Limb (tissue), 2 donors: Measurements from ENCODE around the gene ULK4.
"Not testable (repeated sequence)": the region's sequence is repeated elsewhere in the genome, so short reads cannot be mapped to it uniquely, and the experiment has no call there.

Experiments used
- DNase-seq, 2 donors: peaks; one replicate each; pipeline ENCODE4 v3.0.0-alpha.2; 2016; ENCODE audit errors: extremely low spot score in 2 of 2

Gene ULK4

DNA sequence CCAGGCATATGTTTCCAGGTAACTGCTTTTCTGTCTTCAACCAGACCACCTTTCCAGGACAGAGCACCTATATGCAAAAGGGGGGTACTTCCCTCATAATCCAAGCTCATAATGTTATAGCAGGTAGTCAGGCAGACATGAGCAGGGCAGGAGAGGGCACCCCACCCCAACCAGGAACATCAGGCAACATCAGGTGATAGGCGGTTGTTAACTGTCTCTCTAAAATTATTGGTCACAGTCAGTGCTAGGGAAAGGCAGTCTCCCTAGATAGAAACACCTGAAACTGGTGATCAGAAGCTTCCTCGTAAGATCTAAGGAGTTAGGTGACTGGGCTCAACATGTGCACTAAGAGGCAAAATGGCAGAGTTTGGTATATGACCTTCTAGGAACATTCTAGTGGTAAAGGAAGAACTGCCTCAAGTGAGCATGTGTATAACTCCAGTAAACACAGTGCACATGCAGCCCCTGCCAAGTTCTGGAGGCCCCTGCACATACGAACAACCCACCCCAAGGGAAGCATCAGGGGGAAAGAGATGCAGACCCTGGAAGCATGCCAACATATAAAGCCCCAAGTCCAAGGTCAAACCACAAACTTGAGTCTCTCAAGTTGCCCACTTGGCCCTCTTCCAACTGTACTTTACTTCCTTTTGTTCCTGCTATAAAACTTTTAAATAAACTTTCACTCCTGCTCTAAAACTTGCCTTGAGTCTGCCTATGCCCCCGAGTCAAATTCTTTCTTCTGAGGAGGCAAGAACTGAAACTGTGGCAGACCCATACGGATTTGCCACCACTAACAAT is 270.9 kb downstream of the ULK4 start:
- peak; percentile 23 to 31 for DNase-seq

DNA sequence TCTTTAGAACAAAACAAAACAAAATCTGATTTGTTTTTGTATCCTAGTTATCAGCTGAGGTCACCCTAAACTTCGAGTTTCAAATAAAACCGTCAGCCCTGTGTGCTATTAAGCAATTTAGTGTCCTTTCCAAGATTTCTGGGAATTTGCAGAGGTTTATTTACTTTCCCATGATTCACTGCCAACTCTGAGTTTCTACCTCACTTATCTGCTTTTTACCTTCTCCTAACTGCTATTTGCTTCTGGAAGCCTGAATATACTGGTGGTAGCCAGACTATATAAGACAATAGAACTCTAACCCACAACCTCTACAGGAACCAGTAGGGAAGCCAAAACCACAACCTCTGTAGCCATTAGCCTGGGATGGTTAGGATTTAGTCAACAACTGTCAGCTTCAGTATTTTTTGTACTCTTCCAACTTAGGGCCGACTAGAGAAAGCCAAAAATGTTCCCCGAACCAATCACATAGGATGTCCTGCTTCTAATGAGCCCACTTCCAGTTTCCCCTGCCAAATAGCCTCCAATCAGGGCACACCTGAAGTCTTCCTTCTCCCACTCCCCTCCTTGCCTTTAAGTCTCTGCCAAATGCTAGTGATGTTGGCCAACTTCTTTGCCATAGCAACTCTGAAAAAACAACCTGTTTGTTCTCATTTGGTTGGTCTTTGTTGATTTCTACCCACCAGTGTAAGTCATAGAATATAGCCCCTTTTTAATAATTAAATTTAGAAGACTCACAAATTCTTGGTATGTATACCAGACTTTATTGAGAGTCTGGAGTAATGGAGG is 273.1 kb downstream of the ULK4 start:
- no peak for DNase-seq

DNA sequence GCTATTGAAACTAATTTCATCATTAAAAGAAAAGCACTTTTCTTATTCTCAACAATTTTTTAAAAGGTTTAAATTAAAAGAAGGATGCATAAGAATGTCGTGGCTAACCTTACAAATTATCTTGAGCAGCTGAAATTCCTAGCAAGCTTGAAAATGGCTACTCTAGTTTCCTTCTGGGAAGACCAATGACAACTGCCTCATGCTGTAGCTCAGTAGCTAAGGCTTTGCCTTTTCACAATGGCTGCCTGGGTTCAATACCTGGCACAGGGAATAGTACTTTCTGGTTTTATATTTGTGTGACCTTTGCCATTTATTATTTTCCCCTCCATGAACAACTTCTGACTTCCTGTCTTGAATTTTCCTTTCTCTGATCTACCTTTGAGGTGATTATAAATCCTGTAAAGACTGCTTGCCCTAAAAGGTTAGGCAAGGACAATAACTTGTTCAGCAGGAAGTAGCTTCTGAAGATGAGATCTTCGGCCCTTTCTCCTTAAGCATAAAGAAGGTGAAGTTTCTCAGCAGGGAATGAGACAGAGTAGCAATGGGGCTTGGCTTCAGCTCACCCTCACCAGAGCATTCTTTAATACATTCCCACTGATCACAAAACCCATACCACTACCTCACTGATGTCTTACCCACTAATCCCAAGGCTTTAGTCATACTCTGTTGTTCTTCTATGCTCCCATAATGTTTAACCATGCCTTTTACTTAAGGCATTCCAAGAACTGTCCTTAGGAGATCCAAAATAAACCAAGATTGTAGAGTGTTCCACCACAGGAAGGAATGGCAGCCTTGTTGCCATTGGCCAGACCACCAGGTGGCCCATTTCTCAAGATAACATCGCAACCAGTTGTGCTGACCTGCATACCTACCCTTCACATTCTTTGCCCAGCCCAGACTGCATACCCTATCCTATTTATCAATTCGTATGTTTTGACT is 276.8 kb downstream of the ULK4 start:
- no peak for DNase-seq

DNA sequence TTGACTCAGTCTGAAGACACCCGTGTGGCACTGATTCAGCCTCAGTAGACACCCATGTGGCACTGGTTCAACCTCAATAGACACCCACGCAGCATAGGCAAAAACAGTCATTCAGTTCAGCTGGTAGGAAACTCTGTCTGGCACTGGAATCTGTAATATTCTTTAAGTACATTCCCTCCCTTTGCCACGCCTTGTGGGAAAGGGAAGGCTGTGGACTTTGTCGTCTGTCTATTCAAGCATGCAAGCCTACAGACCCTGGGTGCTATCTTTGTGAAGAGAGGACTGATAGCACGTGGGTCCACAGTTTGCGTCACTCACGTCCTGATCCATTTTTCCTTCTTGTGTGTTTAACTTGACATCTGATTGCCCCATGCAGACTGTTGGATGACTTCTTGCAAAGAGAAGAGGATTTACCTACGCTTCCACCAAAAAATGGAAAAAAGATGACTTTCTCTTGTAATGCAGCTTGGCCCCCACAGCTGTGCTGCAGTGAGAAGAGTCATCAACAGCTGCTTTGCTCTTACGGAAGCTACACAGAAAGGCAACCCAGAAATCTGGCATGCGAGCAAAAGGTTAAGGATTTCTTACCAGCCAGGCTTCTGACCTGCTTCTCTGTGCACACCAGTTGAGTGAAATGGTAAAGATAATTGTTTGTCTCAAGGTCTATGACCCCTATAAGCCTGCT is 278.1 kb downstream of the ULK4 start:
- DNase-seq, result no peak

DNA sequence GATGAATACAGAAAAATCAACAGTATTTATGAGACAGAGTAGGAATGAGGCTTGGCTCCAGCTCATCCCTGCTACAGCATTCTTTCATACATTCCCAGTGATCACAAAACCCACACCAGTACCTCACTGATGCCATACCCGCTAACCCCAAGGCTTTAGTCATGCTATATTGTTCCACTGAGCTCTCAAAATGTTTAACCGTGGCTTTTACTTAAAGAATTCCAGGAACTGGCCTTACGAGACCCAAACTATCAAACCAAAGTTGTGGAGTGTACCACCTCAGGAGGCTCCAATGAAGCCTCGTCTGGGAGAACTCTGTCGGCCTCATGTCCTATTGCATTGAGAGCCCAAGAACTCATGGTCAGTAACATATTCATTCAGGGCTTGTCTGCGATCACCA is 278.9 kb downstream of the ULK4 start:
- DNase-seq, result no peak

DNA sequence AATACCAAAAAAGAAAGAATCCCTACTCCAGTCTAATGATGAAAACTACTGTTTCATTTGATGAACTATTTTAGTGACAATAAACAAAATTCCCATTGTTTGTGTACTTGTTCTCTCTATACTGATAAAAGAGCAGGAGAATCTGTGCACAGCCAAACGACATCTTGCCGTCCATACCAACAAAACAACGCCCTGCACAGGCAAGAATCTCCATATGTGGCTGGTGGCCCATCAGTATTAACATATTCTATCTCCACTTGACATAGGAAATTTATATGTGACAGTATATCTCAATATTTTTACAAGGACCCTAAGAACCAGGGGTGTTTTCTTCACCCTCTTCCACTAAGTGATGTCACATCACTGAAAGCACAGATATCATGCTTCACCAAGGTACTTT is 279.5 kb downstream of the ULK4 start:
- DNase-seq, result no peak

DNA sequence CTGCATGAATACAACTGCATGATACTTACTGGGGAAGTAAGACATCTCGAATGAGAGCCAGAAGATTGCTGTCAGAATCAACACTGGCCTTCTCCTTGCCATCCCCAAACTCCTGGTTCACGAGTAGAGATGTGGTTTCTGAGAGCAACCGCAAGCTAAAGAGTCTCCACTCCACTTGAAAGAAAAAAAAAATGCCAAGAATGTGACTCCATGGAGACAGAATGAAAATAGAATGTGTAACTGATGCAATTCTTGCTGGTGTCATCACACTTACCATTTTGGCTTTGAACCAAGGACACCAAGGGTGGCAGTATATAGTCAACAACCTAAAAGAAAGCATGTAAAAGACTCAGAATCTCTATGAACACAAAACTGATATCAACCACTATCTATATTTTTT is 280.4 kb downstream of the ULK4 start:
- no peak for DNase-seq

DNA sequence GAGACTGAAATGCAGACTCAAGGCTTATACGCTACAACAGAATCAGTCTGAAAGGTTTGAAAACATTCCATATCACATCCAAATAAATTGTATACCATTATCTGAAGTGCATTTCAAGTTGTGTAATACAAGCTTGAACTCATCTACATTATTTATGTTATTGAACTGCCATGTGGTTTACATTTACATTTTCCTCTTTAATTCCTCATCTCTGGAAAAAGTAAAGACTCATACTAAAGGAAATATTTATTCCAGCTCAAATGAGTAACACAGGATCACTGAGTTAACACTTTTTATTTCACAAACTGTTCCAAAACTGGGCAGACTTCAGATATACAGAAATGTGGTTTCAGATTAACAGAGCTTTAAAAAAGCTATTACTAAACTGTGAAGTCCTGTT is 282.5 kb downstream of the ULK4 start:
- DNase-seq, result no peak

DNA sequence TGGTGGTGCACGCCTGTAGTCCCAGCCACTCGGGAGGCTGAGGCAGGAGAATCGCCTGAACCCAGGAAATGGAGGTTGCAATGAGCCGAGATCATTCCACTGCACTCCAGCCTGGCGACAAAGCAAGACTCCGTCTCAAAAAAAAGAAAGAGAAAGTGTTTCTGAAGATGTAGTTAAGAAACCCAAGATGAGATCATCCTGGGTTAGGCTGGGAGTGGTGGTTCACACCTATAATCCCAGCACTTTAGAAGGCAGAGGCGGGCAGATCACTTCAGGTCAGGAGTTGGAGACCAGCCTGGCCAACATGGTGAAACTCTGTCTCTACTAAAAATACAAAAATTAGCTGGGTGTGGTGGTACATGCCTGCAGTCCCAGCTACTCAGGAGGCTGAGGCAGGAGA is 286.8 kb downstream of the ULK4 start:
- not testable (repeated sequence) for DNase-seq

DNA sequence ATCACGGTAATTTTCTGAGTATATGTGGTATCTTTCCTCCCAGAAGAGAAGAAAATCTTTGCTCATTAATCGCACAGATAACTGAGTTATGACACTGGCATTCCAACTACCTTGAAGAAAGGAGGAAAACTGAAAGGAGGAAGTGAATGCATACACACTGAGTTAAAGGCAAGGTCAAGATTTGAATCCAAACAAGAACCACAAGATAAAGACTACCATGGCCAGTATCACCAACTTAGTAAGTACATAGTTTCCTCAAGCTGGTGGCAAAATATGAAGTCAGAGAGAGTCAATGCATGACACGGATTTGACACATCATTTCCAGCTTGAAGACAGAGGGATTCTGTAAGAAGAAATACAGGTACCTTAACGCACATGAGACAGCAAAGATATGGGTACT is 287.5 kb downstream of the ULK4 start:
- no peak for DNase-seq

DNA sequence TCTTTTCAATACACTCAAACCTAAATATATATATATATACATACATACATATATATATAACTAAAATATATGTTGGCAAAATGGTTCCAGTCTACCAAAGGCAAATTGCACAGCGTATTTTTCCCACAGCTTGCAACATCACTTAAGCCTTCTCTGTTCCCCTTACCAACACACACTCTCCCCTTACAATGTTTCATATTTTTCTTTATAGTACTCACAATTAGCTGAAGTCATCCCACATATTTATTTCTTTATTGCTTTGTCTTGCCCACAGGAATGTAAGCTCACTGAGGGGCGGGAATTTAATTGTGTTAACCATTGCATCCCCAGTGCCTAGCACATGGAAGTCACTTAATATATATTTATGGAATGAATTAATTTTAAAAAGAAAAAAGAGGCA is 288.3 kb downstream of the ULK4 start:
- DNase-seq, result no peak

DNA sequence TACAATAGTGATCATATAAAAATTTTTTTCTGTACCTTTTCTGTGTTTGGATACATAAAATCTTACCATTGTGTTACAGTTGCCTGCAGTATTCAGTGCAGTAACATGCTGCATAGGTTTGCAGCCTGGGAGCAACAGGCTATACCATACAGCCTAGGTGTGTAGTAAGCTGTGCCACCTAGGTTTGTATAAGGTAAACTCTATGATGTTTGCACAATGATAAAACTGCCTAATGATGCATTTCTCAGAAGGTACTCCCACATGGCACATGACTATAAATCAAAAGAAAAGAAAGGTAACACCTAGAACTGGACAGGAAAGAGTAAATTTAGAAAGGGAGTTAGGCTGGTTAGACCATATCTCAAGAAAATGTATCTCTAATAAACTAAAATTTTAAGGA is 293.5 kb downstream of the ULK4 start:
- DNase-seq, result no peak

DNA sequence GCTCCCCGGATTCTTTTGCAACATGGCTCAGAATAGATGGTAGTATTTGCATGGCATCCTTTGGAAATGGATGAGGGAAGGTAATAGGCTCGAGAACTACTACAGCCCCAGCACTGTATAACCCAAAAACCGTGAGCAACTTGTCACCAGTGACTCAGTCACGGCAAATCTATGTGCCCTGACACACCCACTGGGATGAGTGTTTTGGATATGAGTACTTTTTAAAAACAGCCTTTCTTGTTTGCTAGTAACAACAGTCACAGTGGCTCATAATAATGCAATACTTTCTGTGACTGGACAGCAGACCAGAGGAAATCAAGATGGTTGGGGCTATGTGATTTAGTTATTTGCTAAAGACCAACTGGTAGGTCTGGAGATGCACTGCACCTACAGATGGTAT is 299.6 kb downstream of the ULK4 start:
- no peak for DNase-seq

DNA sequence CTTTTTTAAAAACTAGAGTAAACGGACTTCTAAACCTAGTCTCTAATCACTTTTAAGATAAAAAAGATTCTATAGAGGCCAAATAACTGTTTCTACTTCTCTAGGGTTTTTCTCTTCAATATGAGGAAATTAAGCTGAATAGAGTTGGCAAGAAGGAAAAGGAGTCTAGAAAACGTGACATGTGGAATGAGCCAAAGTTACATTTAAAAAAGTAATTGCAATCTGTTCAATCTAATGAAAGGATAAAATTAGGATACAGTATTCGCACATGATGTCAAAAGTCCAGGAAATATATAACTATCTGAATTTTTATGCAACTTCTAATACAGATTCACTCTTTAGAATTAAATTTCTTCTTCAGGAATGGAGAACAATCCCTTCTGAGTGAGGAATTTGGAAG is 300.1 kb downstream of the ULK4 start:
- no peak for DNase-seq

DNA sequence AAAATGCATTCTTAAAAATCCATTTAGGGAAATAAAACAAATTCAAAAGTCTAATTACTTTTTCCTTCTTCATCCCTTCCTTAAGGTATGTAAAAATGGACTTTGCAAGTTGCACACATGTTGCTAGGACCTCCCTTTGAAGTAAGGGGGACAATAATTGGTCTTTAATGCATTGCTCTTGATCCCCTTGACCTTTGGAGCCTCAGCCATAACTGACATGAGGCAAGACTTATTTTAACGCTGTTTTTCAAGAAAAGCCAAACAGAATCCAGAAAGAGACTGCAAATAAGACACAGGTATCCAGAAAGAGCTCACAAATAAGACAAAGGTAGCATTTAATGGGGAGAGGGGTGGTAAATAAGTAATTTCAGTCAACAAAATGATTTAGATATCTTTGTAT is 301.4 kb downstream of the ULK4 start:
- DNase-seq, result no peak

DNA sequence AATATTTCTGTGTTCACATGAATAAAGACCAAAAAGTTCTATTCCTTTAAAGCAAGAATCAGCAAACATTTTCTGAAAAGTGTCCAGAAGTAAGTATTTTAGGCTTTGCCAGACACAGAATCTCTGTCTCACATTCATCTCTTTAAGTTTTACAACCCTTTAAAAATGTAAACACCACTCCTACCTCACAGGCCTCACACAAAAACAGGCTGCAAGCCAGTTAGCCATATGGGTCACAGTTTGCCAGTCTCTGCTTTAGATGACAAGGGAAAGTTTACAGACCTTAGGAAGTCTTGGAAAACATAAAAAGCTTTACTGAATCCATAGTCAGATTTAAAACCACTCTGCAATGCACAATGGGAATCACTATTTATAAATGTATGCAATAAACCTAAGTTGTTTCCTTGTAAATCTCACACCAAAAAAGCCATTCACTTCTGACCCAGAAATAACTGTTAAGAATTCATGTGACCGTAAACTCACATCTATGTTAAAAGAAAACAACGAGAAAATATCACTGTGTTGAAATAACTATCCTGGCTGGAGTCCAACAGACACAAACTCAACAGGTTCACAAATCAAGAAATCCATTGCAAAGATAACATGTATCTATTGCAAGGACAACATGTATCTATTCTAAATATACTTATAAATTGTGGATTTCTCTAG is 308.2 kb downstream of the ULK4 start:
- no peak for DNase-seq

DNA sequence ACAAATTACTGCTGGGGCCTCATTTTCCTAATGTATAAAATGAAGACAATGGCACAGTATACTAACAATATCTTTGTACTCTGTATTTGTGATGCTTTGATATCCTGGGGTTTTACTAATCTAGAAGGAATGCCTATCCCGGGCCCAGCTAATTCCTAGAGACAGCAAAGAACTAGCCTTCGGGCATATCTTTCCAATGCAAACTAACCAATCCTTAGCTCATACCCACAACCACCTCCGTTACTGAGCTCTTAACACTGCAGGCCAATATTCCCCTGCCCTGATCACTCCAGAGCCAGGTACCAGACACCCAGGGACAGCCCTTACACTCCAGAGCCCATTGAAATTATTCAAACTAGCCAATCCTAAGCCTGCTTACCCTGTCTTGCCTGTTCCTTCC is 309.0 kb downstream of the ULK4 start:
- DNase-seq, result no peak

DNA sequence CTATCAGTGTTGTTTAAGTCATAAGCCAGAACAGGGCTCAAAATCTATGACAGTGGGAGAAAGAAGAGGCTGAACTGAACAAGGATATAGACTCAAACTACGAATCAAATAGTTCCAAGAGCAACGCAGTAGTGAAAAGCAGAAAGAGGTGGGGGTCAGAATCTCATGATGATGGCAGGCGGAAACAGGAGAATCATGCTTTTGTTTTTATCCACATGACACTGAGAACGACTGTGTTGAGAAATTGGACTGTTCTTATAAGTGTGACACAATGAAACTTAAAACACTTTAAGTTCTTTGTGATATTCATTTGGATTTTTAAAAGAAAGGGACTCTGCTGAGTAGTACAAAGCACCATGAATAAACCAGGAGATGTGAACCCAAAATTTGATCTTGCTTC is 309.4 kb downstream of the ULK4 start:
- DNase-seq, result no peak

DNA sequence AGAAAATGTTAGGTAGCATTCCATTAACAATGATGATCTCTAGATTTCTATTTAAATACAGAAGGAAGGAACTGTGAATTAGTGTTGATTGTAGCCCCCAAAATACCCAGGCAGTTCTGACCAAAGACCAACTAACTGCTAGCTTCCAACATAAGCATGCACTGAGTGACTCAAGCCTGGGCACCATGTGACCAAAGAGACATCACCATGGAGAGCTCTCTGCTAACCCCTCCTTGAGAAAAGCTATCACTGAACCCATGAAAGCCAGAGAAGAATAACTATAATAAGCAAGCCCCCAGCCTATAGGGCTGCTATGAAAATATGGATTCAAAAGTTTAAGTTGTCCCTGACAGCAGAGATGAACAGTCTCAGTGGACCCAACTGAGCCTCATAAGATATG is 310.2 kb downstream of the ULK4 start:
- no peak for DNase-seq

DNA sequence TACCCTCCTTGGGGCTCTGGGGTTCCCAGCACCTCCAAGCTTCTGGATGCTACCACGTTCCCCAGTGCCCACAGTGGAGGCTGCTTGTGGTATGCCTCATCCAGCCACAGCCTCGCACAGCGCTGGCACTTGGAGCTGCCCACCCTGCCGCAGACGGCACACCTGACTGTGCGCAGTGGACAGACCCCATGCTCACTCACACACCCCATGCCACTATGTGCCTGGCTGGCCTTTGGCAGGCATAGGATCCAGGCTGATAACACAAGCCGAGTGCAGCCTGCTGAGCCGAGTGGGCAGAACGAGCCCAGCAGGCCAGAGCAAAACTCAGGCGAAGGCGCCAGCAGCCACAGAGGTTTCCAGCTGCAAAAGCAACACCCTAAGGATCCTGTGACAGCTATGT is 311.5 kb downstream of the ULK4 start:
- no peak for DNase-seq
